ENCODE data around the gene SPECC1L.

DNA sequence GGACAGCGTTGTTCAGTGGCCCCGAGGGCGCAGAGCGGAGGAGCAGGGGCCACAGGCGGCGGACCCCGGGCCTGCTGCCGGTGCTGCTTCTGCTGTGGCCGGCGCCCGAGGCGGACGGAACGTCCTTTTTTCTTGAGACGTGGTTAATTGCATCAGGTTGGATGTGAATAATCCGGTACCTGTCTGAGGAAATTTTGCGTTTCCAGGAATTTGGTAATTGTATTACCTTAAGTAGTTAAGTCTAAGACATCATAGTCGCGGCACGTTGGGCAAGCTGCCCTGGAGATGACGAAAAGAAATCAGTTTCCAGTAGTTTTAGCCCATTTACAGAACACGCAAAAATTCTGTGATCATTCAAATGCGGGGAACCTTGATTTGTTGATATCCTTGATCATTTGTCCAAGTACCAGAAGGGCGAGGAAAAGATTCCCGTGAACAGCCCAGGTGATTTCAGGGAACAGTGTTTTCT, 789 bp downstream of the SPECC1L start:
- TF ChIP-seq POLR2AphosphoS5 (IDR thresholded peaks at IDR 0.05) (no peak), POLR2A (IDR thresholded peaks at IDR 0.05) (no peak)
- TF ChIP-seq, protein P1, sequence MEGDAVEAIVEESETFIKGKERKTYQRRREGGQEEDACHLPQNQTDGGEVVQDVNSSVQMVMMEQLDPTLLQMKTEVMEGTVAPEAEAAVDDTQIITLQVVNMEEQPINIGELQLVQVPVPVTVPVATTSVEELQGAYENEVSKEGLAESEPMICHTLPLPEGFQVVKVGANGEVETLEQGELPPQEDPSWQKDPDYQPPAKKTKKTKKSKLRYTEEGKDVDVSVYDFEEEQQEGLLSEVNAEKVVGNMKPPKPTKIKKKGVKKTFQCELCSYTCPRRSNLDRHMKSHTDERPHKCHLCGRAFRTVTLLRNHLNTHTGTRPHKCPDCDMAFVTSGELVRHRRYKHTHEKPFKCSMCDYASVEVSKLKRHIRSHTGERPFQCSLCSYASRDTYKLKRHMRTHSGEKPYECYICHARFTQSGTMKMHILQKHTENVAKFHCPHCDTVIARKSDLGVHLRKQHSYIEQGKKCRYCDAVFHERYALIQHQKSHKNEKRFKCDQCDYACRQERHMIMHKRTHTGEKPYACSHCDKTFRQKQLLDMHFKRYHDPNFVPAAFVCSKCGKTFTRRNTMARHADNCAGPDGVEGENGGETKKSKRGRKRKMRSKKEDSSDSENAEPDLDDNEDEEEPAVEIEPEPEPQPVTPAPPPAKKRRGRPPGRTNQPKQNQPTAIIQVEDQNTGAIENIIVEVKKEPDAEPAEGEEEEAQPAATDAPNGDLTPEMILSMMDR (IDR thresholded peaks at IDR 0.05), result no peak

Measured in prostate gland (tissue), 2 donors.